HepG2 (cell line): ENCODE results near the gene LSM2. TPM values are rescaled to one million over a fixed set of nuclear protein-coding genes. Genes with fewer than 3 reads are reported as not detected.

ENCODE experiments used
- ATF7-NPFF ChIP-seq: sonication (generic); formaldehyde crosslinking; IDR thresholded peaks from 2 replicates; pipeline ENCODE4 v1.8.1; 2023; ENCODE audit warnings: mild to moderate bottlenecking, low read depth, missing genetic modification reagents, moderate library complexity
- CTCF ChIP-seq: sonication (generic); formaldehyde crosslinking; IDR thresholded peaks from 2 replicates; pipeline ENCODE4 v1.5.0; 2020; ENCODE audit warnings: mild to moderate bottlenecking, missing genetic modification reagents, moderate library complexity
- GATAD2A ChIP-seq: IDR thresholded peaks from 2 replicates; pipeline ENCODE4 v1.6.1; 2016
- HOXA5 ChIP-seq: sonication (generic); formaldehyde crosslinking; IDR thresholded peaks from 2 replicates; pipeline ENCODE4 v1.4.0; 2020; ENCODE audit warnings: missing genetic modification reagents
- NFE2L2 ChIP-seq: fragments of 150-350 bp; IDR thresholded peaks from 2 replicates; pipeline ENCODE4 v1.6.1; 2014; ENCODE audit warnings: low read length
- PAWR ChIP-seq: sonication (generic); formaldehyde crosslinking; IDR thresholded peaks from 2 replicates; pipeline ENCODE4 v1.4.0; 2020; ENCODE audit warnings: missing genetic modification reagents, mild to moderate bottlenecking, borderline replicate concordance
- RELA ChIP-seq: sonication (generic); formaldehyde crosslinking; IDR thresholded peaks from 2 replicates; pipeline ENCODE4 v1.4.0; 2020; ENCODE audit warnings: missing genetic modification reagents
- SAFB2 ChIP-seq: sonication (generic); formaldehyde crosslinking; IDR thresholded peaks from 2 replicates; pipeline ENCODE4 v1.5.1; 2020; ENCODE audit warnings: missing genetic modification reagents, low read depth, mild to moderate bottlenecking, borderline replicate concordance
- SAP130 ChIP-seq: IDR thresholded peaks from 2 replicates; pipeline ENCODE4 v1.6.1; 2016; ENCODE audit warnings: low read depth
- TCF7 ChIP-seq: sonication (generic); IDR thresholded peaks from 2 replicates; pipeline ENCODE4 v1.6.1; 2016; ENCODE audit warnings: antibody characterized with exemption, low read depth
- XRCC5 ChIP-seq: fragments of 200-400 bp; formaldehyde crosslinking; optimal IDR thresholded peaks from 2 replicates; pipeline ENCODE3; 2017; ENCODE audit warnings: mild to moderate bottlenecking, low read length
- ZMYM4 ChIP-seq: sonication (generic); formaldehyde crosslinking; IDR thresholded peaks from 2 replicates; pipeline ENCODE4 v1.8.1; 2023; ENCODE audit warnings: mild to moderate bottlenecking, missing genetic modification reagents
- ZNF160 ChIP-seq: sonication (generic); formaldehyde crosslinking; IDR thresholded peaks from 2 replicates; pipeline ENCODE4 v1.8.0; 2022; ENCODE audit warnings: mild to moderate bottlenecking, inconsistent platforms, missing genetic modification reagents
- ZNF275 ChIP-seq: sonication (generic); formaldehyde crosslinking; IDR thresholded peaks from 2 replicates; pipeline ENCODE4 v1.8.0; 2022; ENCODE audit warnings: missing genetic modification reagents, mild to moderate bottlenecking, inconsistent platforms, borderline replicate concordance
- ZNF331 ChIP-seq: sonication (generic); formaldehyde crosslinking; IDR thresholded peaks from 2 replicates; pipeline ENCODE4 v1.4.0; 2020; ENCODE audit warnings: missing genetic modification reagents
- ZNF549 ChIP-seq: sonication (generic); formaldehyde crosslinking; IDR thresholded peaks from 2 replicates; pipeline ENCODE4 v1.5.0; 2020; ENCODE audit warnings: missing genetic modification reagents
- ZNF550 ChIP-seq: sonication (generic); formaldehyde crosslinking; IDR thresholded peaks from 2 replicates; pipeline ENCODE4 v1.4.0; 2020; ENCODE audit warnings: mild to moderate bottlenecking, missing genetic modification reagents, borderline replicate concordance
- ZNF558 ChIP-seq: sonication (generic); formaldehyde crosslinking; IDR thresholded peaks from 2 replicates; pipeline ENCODE4 v1.9.0; 2022; ENCODE audit warnings: mild to moderate bottlenecking, missing genetic modification reagents, borderline replicate concordance
- ZNF724P ChIP-seq: sonication (generic); formaldehyde crosslinking; IDR thresholded peaks from 2 replicates; pipeline ENCODE4 v1.8.0; 2022; ENCODE audit warnings: missing genetic modification reagents, borderline replicate concordance
- ZSCAN30 ChIP-seq: sonication (generic); formaldehyde crosslinking; IDR thresholded peaks from 2 replicates; pipeline ENCODE4 v1.5.0; 2020; ENCODE audit warnings: mild to moderate bottlenecking, missing genetic modification reagents
- ZSCAN5A ChIP-seq: sonication (generic); formaldehyde crosslinking; IDR thresholded peaks from 2 replicates; pipeline ENCODE4 v1.8.0; 2022; ENCODE audit warnings: mild to moderate bottlenecking, missing genetic modification reagents, borderline replicate concordance
- polyA plus RNA-seq, 8 experiments: library from polyadenylated mRNA; depleted of rRNA in 3 of 8; stranded (reverse) in 7 of 8; unstranded in 1 of 8; fragments of >200 nt; fragmentation: Illumina TruSeq in 4 of 8; extraction: Trizol in 4 of 8; gene quantifications; 2 replicates each; pipeline versions ENCODE4 v1.2.1 to v1.2.3, GENCODE V29; 2011 to 2016; ENCODE audit warnings: low read depth in 4 of 8, missing spikeins in 1 of 8, mixed read lengths in 1 of 8; ENCODE audit not compliant: insufficient read depth in 1 of 8
- total RNA-seq, 5 experiments: library from RNA; depleted of rRNA; stranded (reverse); fragments of >200 nt; fragmentation: Illumina TruSeq; extraction: Trizol; gene quantifications; 2 replicates each; pipeline ENCODE4 v1.2.3, GENCODE V29; 2016; ENCODE audit warnings: low read depth in 1 of 5
- TF ChIP-seq, protein P1 (sequence below): sonication (generic); formaldehyde crosslinking; IDR thresholded peaks from 2 replicates; pipeline ENCODE4 v1.4.0; 2020; ENCODE audit warnings: missing genetic modification reagents
- TF ChIP-seq, protein P2 (sequence below): sonication (generic); formaldehyde crosslinking; IDR thresholded peaks from 2 replicates; pipeline ENCODE4 v1.8.0; 2022; ENCODE audit warnings: mild to moderate bottlenecking, missing genetic modification reagents; ENCODE audit not compliant: insufficient replicate concordance

The LSM2 gene
- total and polyA plus RNA-seq, 2 of the 13 experiments (the other 11 are each of a cell fraction or from before 2014, with no cell fraction given) = 69.4 to 90.5 TPM

DNA sequence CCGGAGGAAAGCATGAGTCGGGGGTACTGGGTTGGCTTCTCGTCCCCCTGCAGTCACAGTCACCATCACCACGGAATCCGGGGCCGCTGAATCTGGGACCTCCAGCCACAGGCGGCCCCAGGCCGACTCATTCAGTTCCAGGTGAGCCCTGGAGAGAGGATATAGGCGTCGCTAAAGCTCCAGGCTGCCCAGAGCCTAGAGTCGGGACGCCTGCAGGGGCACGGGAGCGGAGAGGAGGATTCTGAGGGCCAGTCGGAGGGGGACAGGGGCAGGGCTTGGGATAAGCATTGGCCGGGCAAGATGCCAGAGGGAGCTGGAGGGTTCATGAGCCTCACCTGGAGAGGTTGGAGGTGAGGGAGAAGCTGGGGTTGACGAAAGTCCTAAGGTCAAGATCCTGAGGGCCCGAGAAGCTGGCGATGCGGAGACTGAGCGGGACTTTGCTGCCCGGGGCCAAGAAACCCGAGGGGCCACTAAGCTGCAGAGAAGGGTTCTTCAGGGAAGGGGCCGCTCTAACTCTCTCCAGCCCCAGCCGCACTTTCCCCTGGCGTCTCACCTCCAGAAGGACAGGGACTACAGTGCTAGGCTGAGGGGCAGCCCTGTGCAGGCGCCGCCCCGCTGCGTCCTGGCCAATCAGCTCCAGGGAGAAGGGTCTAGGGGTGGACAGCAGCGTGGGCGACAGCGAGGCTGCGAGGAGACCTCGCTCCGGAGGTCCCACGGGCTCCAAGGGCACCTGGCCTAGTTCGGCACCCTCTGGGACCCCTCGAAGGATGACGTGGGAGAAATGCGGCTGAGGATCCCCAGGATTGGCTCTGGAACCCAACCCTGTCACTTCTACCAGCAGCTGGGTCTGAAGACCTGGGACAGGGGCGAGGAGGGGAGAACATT is 40.6 kb downstream of the LSM2 start (continued):
- TF ChIP-seq ZSCAN5A (CRISPR knock-in tag) (no peak), ZNF550 (CRISPR knock-in tag) (no peak), SAFB2 (no peak), ZNF549 (CRISPR knock-in tag) (no peak), ZSCAN30 (CRISPR knock-in tag) (no peak), ZNF724P (CRISPR knock-in tag) (0 out of 2 replicates have a peak, but pooled peaks have one; percentile 15), ZNF160 (CRISPR knock-in tag) (no peak), ZNF331 (CRISPR knock-in tag) (peak; percentile 71; the same call in 1 of the 2 replicates), ZNF275 (CRISPR knock-in tag) (peak; percentile 47; the same call in 1 of the 2 replicates), XRCC5 (no peak), SAP130 (CRISPR knock-in tag) (peak; percentile 79), TCF7 (no peak), NFE2L2 (no peak), HOXA5 (CRISPR knock-in tag) (no peak), PAWR (CRISPR knock-in tag) (no peak), GATAD2A (CRISPR knock-in tag) (peak; percentile 54; the same call in 1 of the 2 replicates), ATF7-NPFF (CRISPR knock-in tag) (peak; percentile 82), RELA (no peak; the same call in 1 of the 2 replicates), CTCF (CRISPR knock-in tag) (peak; percentile 45), ZMYM4 (no peak), ZNF558 (CRISPR knock-in tag) (no peak; the same call in 1 of the 2 replicates)
- TF ChIP-seq, protein P1, sequence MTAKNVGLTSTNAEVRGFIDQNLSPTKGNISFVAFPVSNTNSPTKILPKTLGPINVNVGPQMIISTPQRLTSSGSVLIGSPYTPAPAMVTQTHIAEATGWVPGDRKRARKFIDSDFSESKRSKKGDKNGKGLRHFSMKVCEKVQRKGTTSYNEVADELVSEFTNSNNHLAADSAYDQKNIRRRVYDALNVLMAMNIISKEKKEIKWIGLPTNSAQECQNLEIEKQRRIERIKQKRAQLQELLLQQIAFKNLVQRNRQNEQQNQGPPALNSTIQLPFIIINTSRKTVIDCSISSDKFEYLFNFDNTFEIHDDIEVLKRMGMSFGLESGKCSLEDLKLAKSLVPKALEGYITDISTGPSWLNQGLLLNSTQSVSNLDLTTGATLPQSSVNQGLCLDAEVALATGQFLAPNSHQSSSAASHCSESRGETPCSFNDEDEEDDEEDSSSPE (CRISPR knock-in tag) = peak; percentile 53; the same call in 1 of the 2 replicates
- TF ChIP-seq, protein P2, sequence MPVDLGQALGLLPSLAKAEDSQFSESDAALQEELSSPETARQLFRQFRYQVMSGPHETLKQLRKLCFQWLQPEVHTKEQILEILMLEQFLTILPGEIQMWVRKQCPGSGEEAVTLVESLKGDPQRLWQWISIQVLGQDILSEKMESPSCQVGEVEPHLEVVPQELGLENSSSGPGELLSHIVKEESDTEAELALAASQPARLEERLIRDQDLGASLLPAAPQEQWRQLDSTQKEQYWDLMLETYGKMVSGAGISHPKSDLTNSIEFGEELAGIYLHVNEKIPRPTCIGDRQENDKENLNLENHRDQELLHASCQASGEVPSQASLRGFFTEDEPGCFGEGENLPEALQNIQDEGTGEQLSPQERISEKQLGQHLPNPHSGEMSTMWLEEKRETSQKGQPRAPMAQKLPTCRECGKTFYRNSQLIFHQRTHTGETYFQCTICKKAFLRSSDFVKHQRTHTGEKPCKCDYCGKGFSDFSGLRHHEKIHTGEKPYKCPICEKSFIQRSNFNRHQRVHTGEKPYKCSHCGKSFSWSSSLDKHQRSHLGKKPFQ (CRISPR knock-in tag) = no peak
